CD4-positive, alpha-beta T cell (primary cell): ENCODE data around the gene TMIE. TPM values are rescaled to one million over a fixed set of nuclear protein-coding genes. Genes with fewer than 3 reads are reported as not detected.

Experiments used
- ATAC-seq: fragments of 200-7000 bp; cut with Tn5 transposase; one replicate; pipeline ENCODE4 v1.10.0; 2022; ENCODE audit warnings: mild to moderate bottlenecking; ENCODE audit not compliant: poor library complexity
- CTCF ChIA-PET: fragments of 350-600 bp; sonication (Branson Sonifier 250); formaldehyde crosslinking; loops from one replicate; lab custom pipeline; 2021; ENCODE audit warnings: antibody characterized with exemption, inconsistent platforms; lab: Charles Lee
- POLR2A ChIA-PET: fragments of 350-600 bp; sonication (Branson Sonifier 250); formaldehyde crosslinking; loops from one replicate; lab custom pipeline; 2021; ENCODE audit warnings: antibody characterized with exemption, inconsistent platforms; lab: Charles Lee
- DNase-seq, 14 experiments: peaks; one replicate each; pipeline ENCODE4 v3.0.0-alpha.2; 2013 to 2020; ENCODE audit warnings: mixed read lengths in 2 of 14
- H3K27ac ChIP-seq, 2 donors: one replicate each; pipeline versions ENCODE4 v1.5.1 to v1.7.0; 2013; ENCODE audit warnings: low read length in 2 of 2, low read depth in 1 of 2, mild to moderate bottlenecking in 1 of 2
- H3K27me3 ChIP-seq, 2 experiments: 1 replicate in 1 of 2; 2 replicates in 1 of 2; pipeline versions ENCODE4 v1.6.1 to v1.7.0; 2013; ENCODE audit warnings: low read length in 2 of 2, control low read depth in 1 of 2, mild to moderate bottlenecking in 1 of 2, moderate library complexity in 1 of 2; ENCODE audit not compliant: insufficient read depth in 2 of 2, control insufficient read depth in 1 of 2
- H3K36me3 ChIP-seq: one replicate; pipeline ENCODE4 v1.6.1; 2013; ENCODE audit warnings: low read length, control low read depth; ENCODE audit not compliant: insufficient read depth
- H3K4me1 ChIP-seq: one replicate; pipeline ENCODE4 v1.6.1; 2013; ENCODE audit warnings: low read length, control low read depth; ENCODE audit not compliant: insufficient read depth
- H3K4me3 ChIP-seq: one replicate; pipeline ENCODE4 v1.5.1; 2013; ENCODE audit warnings: mild to moderate bottlenecking, low read length, moderate library complexity
- H3K9me3 ChIP-seq, 2 experiments: 1 replicate in 1 of 2; 2 replicates in 1 of 2; pipeline versions ENCODE4 v1.6.1 to v1.7.0; 2013; ENCODE audit warnings: low read length in 2 of 2, mild to moderate bottlenecking in 2 of 2, control low read depth in 1 of 2, moderate library complexity in 1 of 2; ENCODE audit not compliant: control insufficient read depth in 1 of 2, insufficient read depth in 1 of 2
- H3K27ac Mint-ChIP-seq: one replicate; pipeline ENCODE4 v1.8.0; 2020; ENCODE audit warnings: mixed read lengths
- H3K27me3 Mint-ChIP-seq: one replicate; pipeline ENCODE4 v1.8.0; 2021; ENCODE audit warnings: mixed read lengths
- H3K36me3 Mint-ChIP-seq: one replicate; pipeline ENCODE4 v1.8.0; 2021; ENCODE audit warnings: low read depth, mixed read lengths
- H3K4me1 Mint-ChIP-seq: one replicate; pipeline ENCODE4 v1.8.0; 2021; ENCODE audit warnings: low read depth, mixed read lengths
- H3K4me3 Mint-ChIP-seq: one replicate; pipeline ENCODE4 v1.8.0; 2020; ENCODE audit warnings: mild to moderate bottlenecking, mixed read lengths
- H3K9me3 Mint-ChIP-seq: one replicate; pipeline ENCODE4 v1.8.0; 2020; ENCODE audit warnings: mixed read lengths
- intact Hi-C, 2 experiments: fragments of 100-400 bp; cut with DNase I in 1 of 2; cut with micrococcal nuclease in 1 of 2; formaldehyde crosslinking; loops; one replicate each; pipeline versions ENCODE4 v1.15.1 to v1.9.0; 2023 to 2025; cut with DNase I, micrococcal nuclease
- total RNA-seq, 174 experiments: library from RNA in 2 of 174; stranded (reverse) in 2 of 174; gene quantifications; one replicate each; pipeline ENCODE4 v1.2.3 and lab custom pipeline; 2021 to 2026
- TF ChIP-seq, protein P1 (sequence below): fragments of 200-600 bp; IDR thresholded peaks from one replicate; pipeline ENCODE4 v1.8.0; 2022; ENCODE audit warnings: antibody characterized with exemption, mild to moderate bottlenecking

TMIE gene
- total RNA-seq, 2 experiments from 2014 or later = 0.92 to 1.2 TPM

GRCh38 chr3:46671541-46672348 lies 29.4 kb upstream of the TMIE start:
- no peak for ATAC-seq
- CTCF ChIA-PET = no interaction called here
- Mint-ChIP-seq H3K27ac (no peak overlapping the region), H3K36me3 (peaks cover 40% of the 10 kb centered on the region), H3K4me3 (no peak overlapping the region), H3K4me1 (no peaks in the 10 kb centered on the region), H3K9me3 (no peaks in the 10 kb centered on the region), H3K27me3 (no peaks in the 10 kb centered on the region)
- POLR2A ChIA-PET = no interaction called here
- no peak for DNase-seq
- Histone ChIP-seq H3K4me3 (no peak overlapping the region), H3K27ac (no peak overlapping the region), H3K4me1 (no peaks in the 10 kb centered on the region), H3K27me3 (no peaks in the 10 kb centered on the region), H3K36me3 (peaks cover 12% of the 10 kb centered on the region), H3K9me3 (no peaks in the 10 kb centered on the region)
- intact Hi-C loops = no loop called here
- TF ChIP-seq, protein P1, sequence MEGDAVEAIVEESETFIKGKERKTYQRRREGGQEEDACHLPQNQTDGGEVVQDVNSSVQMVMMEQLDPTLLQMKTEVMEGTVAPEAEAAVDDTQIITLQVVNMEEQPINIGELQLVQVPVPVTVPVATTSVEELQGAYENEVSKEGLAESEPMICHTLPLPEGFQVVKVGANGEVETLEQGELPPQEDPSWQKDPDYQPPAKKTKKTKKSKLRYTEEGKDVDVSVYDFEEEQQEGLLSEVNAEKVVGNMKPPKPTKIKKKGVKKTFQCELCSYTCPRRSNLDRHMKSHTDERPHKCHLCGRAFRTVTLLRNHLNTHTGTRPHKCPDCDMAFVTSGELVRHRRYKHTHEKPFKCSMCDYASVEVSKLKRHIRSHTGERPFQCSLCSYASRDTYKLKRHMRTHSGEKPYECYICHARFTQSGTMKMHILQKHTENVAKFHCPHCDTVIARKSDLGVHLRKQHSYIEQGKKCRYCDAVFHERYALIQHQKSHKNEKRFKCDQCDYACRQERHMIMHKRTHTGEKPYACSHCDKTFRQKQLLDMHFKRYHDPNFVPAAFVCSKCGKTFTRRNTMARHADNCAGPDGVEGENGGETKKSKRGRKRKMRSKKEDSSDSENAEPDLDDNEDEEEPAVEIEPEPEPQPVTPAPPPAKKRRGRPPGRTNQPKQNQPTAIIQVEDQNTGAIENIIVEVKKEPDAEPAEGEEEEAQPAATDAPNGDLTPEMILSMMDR = no peak

GRCh38 chr3:46672349-46672695 lies 28.9 kb upstream of the TMIE start:
- TF ChIP-seq, protein P1 = no peak
- CTCF ChIA-PET = no interaction called here
- Mint-ChIP-seq H3K27me3 (no peaks in the 10 kb centered on the region), H3K27ac (no peak overlapping the region), H3K4me1 (no peaks in the 10 kb centered on the region), H3K4me3 (no peak overlapping the region), H3K9me3 (no peaks in the 10 kb centered on the region), H3K36me3 (peaks cover 40% of the 10 kb centered on the region)
- POLR2A ChIA-PET = no interaction called here
- Histone ChIP-seq H3K9me3 (no peaks in the 10 kb centered on the region), H3K36me3 (peaks cover 12% of the 10 kb centered on the region), H3K4me1 (no peaks in the 10 kb centered on the region), H3K4me3 (no peak overlapping the region), H3K27me3 (no peaks in the 10 kb centered on the region), H3K27ac (no peak overlapping the region)
- DNase-seq (no peak), ATAC-seq (no peak)
- intact Hi-C loops = no loop called here

DNA sequence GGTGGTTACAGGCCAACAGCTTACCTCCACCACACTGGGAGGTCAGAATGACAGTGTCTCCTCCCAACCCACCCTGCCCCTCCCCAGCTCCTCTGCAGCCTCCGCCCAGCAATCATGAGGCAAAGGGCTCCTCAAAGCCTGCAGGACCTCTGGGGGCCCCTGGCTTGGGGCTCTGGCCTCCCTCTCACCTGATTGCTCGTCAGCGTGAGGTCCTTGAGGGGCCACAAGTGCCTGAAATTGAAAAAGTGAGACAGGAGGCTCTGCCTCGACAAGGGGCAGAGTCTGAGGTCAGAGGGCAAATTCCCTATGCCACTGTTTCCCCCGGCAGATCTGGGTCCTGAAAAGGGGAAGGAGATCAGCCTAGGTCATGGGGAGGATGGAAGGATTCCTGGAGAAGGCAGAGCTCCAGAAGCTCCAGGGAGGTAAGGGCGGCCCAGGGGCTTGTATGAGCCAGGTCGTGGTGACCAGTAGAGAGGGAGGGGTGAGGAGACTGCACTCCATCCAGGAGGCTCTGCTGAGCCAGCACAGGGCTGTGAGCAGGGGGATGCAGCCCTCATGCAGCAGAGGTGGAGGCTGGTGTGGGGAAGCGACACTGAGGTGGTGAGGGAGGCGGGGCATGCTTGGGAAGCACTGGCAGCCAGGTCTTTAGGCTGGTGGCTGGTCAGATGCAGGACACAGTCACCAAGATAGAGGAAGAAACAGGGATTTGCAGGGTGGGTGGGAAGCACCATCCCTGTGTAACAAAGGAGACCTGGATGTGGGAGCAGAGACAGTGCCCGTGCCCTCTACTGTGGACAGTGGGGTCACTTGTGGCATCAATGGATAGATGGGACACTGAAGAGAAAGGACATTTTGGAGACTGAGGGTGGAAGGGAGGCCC lies 27.8 kb upstream of the TMIE start:
- DNase-seq = no peak
- Mint-ChIP-seq H3K27me3 (no peaks in the 10 kb centered on the region), H3K4me3 (no peak overlapping the region), H3K9me3 (no peaks in the 10 kb centered on the region), H3K4me1 (no peaks in the 10 kb centered on the region), H3K36me3 (peaks cover 40% of the 10 kb centered on the region), H3K27ac (no peak overlapping the region)
- Histone ChIP-seq H3K27me3 (no peaks in the 10 kb centered on the region), H3K4me1 (no peaks in the 10 kb centered on the region), H3K4me3 (no peak overlapping the region), H3K27ac (no peak overlapping the region), H3K36me3 (peaks cover 12% of the 10 kb centered on the region), H3K9me3 (no peaks in the 10 kb centered on the region)
- no peak for ATAC-seq
- TF ChIP-seq, protein P1 = no peak
- intact Hi-C loops = no loop called here
- ChIA-PET CTCF (no interaction called here), POLR2A (no interaction called here)
